GM23248 (cell line): ENCODE data around the gene LCORL.

Experiments used
- EZH2 ChIP-seq: fragments of 200-600 bp; sonication (generic); IDR thresholded peaks from 2 replicates; pipeline ENCODE4 v1.6.1; 2018; ENCODE audit warnings: antibody characterized with exemption, mild to moderate bottlenecking; ENCODE audit not compliant: insufficient read depth, poor library complexity, severe bottlenecking
- EZH2phosphoT487 ChIP-seq: fragments of 200-600 bp; sonication (generic); IDR thresholded peaks from 2 replicates; pipeline ENCODE4 v1.6.1; 2018; ENCODE audit warnings: antibody characterized with exemption, moderate library complexity, mild to moderate bottlenecking, low read depth; ENCODE audit not compliant: insufficient read depth

DNA sequence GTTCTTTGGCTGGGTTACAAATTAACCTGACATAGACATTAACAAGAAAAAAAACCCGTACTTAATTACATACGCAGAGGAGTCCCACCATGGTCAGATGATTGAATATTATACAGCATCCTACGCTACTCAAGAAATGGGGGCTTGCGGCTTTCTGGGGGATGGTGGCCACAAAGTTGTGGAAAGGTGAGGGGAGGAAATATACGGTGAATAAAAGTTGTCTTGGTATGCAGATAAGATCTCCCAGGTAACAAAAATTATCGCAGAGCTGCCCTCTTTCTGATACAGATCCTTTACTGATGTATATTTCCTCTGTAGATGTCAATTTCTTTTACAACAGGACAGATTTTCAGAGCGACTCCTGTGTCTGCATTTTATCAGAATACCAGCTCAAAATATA lies 211.9 kb downstream of the LCORL start:
- TF ChIP-seq EZH2 (no peak), EZH2phosphoT487 (no peak)
